Right renal cortex interstitium (tissue), 3 donors: ENCODE data around the gene C16orf89. TPM values are rescaled to one million over a fixed set of nuclear protein-coding genes. Genes with fewer than 3 reads are reported as not detected.
A peak's percentile ranks its signal among the peaks of the same experiment; 100 is the strongest.
"Not testable (repeated sequence)": the region's sequence is repeated elsewhere in the genome, so short reads cannot be mapped to it uniquely, and the experiment has no call there.

ENCODE experiments used
- DNase-seq, 3 donors: peaks; one replicate each; pipeline ENCODE4 v3.0.0-alpha.2; 2013; ENCODE audit warnings: low read depth in 3 of 3, low spot score in 2 of 3
- polyA plus RNA-seq, 3 donors: library from polyadenylated mRNA; unstranded; fragments of 120-200 nt; gene quantifications; one replicate each; pipeline ENCODE4 v1.2.1, GENCODE V29; 2013; ENCODE audit not compliant: insufficient read length in 3 of 3

Gene C16orf89
- polyA plus RNA-seq, 3 donors: 3.4 to 6.1 (median 4.9) TPM

- DNase-seq: no peak
These were observed 3.7 kb downstream of the C16orf89 start for GRCh38 chr16:5062051-5062450.

DNA sequence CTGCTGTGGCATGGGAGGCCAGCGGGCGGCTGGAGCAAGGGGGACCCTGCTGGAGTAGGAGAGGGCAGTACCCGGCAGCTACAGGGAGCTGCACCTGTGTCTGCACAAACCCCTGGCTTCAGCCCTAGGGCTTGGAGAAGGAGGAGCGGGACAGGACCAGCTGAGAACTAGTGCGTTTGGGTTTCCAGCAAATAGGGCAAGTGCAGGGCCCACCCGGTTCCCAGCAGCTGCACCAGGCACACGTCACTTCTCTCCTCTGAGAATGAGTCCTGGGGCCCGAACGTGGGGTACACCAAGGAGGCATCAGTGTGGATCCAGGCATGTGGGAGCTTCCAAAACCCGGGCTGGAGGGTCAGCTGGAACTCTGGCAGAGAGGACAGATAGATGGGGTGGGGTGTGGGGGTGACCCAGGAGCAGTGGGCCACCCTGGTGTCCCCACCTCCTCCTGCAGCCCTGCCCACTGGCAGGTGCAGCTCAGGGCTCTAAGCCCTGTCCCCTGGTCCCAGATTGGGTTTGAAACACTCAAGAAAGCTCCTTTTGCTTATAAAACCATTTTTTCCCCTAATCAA is 5.6 kb downstream of the C16orf89 start:
- no peak for DNase-seq

DNA sequence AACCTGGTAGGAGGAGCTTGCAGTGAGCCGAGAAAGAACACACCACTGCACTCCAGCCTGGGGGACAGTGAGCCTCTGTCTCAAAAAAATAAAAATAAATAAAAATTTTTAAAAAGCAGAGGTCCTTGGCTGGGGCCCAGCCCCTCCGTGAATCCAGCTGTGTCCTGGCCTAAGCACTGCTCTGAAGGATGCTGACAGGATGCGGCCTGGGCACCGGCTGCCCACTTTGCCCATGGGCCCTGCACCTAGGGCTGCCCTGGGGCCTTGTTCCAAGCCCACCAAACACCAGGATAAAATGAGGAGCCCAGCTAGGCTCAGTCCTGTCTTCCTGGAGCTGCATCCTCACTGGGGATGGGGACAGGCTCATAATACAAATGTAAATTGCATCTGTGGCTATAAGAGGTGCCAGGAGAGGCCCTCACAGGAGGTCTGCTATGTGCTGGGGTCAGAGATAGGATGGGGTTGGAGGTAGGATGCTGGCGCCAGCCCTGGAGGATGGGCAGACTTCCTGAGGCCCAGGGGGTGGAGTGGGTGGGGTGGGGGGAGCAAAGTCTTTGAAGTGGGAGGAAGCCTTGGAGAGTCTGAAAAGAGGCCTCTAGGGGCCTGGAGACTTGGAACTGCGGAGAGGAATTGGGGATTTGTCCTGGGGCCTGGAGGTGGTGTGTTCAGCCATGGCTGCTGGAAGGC is 6.2 kb downstream of the C16orf89 start:
- DNase-seq: no peak

GRCh38 chr16:5058476-5058875 is 7.3 kb downstream of the C16orf89 start:
- no peak for DNase-seq

DNA sequence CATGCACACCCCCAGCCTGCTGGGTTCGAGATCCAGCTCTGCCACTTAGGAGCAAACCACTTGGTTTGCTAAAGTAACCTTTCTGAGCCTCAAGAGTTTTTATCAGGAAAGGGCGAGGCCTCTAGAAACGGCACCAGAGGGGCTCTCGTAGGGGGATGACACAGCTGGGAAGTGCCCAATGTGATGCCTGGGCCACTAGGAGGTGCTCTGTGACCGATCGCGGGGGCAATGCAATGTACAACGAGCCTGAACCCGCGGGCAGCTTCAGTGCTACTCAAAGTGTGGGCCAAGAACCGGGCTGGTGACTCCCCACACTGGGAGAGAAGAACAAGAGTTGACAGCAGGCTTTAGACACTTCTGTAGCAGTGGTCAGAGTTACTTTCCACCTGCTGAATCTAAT is 9.4 kb downstream of the C16orf89 start:
- DNase-seq: no peak

DNA sequence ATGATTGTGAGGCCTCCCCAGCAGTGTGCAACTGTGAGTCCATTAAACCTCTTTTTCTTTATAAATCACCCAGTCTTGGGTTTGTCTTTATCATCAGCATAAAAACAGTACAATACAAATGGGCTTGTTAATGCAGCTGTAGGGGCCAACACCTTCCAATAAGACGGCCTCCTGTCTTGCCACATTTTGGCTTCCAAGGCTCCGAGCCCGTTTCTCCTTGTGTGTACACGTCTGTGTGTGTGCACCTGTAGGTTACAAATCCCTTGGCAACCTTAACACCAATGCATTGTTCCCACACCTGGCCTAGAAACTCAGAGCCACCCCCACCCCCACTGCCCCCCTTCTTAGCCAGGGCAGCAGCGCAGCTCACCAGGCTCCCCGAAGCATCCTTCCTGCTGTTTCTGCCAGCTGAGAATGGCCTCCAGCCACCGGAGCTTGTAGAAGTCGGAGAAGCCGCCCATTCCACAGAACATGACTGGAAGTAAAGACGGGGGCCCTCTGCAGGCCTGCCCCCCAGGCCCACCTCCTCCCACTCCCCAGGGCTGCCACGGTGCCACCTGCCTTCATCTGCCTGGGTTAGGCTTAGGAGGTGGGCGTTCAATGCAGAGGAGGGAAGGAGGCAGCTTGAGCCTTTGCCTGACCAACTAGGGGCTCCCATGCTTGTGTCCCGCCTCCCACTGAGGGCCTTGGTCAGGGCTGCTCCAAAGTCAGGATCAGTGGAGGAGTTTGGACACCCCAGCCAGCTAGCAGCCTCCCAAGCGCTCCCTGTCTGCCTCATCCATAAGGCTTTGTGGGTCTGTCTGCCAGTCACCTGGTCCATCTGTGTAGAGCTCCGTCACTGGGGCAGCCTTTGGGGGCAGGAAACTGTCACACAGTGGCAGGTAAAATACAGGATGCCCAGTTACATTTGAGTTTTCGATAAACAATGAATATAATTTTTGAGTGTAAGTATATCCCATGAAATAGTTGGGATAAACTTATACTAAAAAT is 10.6 kb downstream of the C16orf89 start:
- no peak for DNase-seq

- DNase-seq: no peak
These were observed 18.8 kb downstream of the C16orf89 start for GRCh38 chr16:5046914-5047313.

DNA sequence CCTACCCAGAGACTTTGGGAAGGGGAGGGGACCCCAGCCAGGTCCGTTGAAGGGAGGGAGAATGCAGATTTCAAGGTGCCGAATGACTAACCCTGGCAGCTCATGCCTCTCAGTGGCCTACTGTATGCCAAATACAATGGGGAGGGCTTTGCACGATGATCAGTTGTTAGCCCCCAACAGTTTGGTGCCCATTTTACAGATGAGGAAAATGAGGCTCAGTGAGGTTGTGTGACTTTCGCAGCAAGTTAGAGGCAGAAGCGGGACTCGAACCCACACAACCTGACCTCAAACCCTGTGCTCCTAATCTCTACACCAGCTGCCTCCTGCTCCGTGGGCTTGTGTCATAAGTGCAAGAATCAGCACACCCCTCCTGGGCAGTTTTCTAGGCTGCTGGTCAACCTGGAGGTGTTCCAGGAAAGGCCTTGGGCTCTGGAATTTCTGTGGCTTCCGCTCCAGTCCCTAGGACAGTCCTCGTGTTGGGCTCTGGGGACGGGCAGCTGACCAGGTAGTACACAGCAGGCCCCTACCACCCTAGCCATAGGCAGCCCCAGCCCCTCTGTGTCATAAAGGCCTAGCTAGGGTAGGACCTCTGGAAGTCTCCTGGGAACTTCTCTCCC is 20.1 kb downstream of the C16orf89 start:
- DNase-seq: no peak

DNA sequence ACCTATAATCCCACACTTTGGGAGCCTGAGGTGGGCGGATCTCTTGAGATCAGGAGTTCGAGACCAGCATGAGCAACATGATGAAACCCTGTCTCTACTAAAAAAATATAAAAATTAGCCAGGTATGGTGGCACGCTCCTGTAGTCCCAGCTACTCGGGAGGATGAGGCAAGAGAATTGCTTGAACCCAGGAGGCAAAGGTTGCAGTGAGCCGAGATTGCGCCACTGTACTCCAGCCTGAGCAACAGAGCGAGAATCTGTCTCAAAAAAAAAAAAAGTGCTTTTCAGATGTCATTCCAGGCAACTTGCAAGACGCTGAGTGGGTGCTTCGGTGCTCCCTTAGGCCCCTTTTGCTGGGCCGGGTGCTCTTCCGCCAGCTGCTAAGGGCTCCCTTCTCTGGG is 21.2 kb downstream of the C16orf89 start:
- DNase-seq: not testable (repeated sequence)

DNA sequence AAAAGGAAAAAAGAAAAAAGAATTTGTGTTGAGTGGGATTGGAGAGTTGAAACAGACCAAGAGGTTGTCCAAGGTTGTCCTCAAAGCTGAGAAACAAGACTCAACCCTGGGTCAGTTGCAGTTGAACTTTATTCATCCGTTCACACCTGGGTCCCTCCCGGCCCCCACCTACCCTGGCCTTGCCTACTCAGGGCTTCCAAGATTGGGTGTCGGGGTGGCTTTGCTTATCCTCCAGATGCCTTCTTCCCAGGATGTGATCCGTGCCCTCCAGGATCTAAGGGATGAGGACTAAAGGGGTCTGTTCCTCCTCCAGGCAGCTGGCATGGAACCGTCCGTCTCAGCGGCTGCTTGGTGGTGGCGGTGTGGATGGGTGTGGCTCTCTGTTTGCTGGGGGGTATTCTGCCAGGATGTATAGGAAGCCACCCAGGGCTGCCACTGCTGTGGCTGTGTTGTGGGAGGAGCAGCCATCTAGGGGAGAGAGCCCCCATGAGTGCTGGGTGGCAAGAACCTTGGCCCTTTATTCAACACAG is 21.7 kb downstream of the C16orf89 start:
- DNase-seq: no peak

DNA sequence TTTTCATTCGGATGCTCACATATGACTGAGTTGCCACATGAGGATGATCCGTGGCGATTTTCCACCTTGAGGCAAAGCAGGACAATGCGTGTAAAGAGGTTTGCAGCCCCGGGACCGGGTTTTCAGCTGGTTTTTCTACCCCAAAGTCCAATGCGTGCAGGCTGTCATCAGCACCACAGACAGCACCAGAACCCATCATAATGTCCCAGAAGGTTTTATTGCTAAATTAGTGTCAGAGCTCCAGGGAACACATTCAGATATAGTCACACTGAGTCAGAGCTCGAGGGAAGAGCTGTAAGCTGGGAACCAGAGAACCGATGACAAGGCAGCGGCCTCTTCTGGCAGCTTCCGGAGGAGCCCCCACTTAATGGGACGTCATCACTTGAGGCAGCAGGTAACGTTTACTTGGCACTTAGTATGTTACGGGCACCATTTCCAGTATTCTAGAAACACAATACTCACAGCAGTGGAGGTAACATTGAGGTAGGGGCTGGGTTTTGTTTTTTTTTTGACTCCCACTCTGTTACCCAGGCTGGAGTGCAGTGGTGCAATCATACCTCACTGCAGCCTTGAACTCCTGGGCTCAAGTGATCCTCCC is 23.1 kb downstream of the C16orf89 start:
- DNase-seq: no peak

- DNase-seq: no peak
These were observed 24.1 kb downstream of the C16orf89 start for GRCh38 chr16:5041600-5042133.

DNA sequence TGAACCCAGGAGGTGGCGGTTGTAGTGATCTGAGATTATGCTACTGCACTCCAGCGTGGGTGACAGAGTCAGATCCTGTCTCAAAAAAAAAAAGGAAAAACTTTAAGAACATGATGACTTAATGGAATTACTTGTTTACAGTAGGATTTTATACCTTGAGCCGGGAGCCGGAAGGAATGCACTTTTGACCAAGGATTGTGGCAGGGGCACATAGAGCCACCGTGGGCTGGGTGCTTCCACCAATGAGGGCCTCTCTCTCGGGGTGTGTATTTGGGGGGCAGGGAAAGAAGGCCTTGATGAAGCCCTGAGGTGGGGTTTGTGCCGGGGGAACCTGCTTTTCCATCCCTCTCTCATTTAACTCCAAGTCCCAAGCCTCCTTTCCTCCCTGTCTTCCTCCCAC is 25.3 kb downstream of the C16orf89 start:
- no peak for DNase-seq

DNA sequence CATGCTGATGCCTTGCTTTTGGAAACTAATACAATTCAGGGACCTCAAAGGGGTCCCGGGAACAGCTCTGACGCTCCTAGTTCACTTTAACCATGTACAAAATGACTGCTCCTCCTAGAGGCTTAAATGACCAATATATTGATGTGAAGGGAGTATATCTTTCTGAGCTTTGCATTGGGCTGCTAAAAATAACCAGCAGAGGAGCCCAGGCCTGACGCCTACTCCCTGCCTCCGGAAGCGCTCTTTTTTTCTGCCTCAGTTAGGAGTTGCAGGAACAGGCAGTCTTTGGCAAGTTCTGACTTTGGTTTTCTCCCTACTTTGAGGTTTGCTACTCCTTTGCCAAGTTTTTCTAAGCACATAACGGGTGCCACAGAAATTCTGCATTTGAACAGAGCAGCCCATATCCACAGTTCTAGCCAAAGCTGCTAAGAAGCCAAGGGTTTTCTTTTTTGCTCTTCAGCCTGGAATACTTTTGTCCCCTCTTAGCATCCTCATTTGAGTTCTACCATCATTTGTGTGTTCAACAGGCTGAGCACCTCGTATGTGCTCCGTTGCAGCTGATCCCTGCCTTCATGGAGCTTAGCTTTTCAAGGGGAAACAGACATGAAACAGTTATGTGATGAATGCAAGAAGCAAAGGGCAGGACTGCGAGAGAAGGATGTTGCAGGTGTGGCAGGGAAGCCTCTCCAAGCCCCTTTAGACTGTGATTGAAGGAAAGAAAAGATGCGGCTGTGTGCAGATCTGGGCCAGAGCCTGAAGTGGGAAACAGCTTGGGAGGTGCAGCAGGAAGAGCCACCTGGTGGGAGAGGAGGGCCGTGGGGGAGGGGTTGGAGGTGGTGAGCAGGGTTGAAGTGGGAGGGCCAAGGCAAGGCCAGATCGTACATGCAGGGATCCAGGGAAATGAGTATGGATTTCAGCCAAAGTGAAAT is 29.3 kb downstream of the C16orf89 start:
- DNase-seq: no peak

DNA sequence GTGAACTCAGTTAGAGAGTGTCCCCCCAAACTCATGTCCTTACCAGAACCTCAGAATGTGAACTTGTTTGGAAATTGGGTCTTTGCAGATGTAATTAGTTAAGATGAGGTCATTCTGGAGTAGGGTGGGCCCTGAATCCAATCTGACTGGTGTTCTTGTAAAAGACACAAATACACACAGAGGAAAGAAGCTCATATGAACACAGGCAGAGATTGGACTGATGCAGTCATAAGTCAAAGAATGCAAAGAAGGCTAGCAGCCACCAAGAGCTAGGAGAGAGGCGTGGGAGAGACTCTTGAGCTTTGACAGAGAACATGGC is 29.9 kb downstream of the C16orf89 start:
- DNase-seq: no peak

GRCh38 chr16:5034167-5034523 is 31.6 kb downstream of the C16orf89 start:
- DNase-seq: no peak

- DNase-seq: peak; percentile 56 to 80 (median 74)
These were observed 32.2 kb downstream of the C16orf89 start, which contains the start of gene NAGPA for GRCh38 chr16:5033256-5034166. NAGPA (minus strand) TSS chr16:5033935; CDS start chr16:5033914, 21 bp downstream.

DNA sequence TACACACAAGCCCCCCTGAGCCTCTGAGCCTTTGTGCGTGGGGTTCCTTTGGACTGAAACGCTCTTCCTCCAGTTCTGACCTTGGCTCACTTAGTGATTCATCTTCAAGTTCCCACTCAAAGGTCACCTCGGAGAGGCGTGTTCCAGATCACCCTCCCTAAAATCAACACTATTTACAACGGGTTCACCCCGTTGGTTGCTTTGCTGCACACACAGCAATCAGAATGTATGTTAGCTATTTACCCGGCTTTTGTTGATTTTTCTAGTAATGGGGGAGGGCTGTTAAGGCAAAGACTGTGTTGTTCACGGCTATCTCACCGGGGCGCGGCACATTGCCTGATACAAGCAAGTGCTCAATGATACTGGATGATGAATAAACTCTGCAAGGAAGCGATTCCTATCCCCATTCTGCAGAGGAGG is 33.0 kb downstream of the C16orf89 start:
- DNase-seq: no peak
